K562 (cell line): ENCODE measurements around the gene GABARAP. TPM values are rescaled to one million over a fixed set of nuclear protein-coding genes. Genes with fewer than 3 reads are reported as not detected.

Source experiments
- ARID1B ChIP-seq: fragments of 450-650 bp; IDR thresholded peaks from 2 replicates; pipeline ENCODE4 v1.6.1; 2016; ENCODE audit warnings: antibody characterized with exemption, mild to moderate bottlenecking, inconsistent platforms
- ATF1 ChIP-seq, 2 experiments: fragments of 450-650 bp in 1 of 2; IDR thresholded peaks; 2 replicates each; pipeline ENCODE4 v1.6.1; 2016; ENCODE audit warnings: missing compliant biosample characterization in 1 of 2, missing genetic modification characterization in 1 of 2
- ATF7 ChIP-seq: fragments of 450-650 bp; IDR thresholded peaks from 2 replicates; pipeline ENCODE4 v1.7.1; 2014; ENCODE audit warnings: mild to moderate bottlenecking, moderate library complexity
- CBX8 ChIP-seq: fragments of 200-600 bp; sonication (generic); IDR thresholded peaks from 2 replicates; pipeline ENCODE4 v1.6.1; 2012; ENCODE audit warnings: borderline replicate concordance, mixed run types, low read depth, mild to moderate bottlenecking, moderate library complexity, mixed read lengths, low read length, control low read depth, inconsistent platforms; ENCODE audit not compliant: poor library complexity, severe bottlenecking; ENCODE audit errors: extremely low read depth
- COPS2 ChIP-seq: fragments of 450-650 bp; conservative IDR thresholded peaks from 2 replicates; pipeline ENCODE4 v1.6.1; 2016; ENCODE audit warnings: mild to moderate bottlenecking, moderate library complexity
- CSDE1 ChIP-seq, 2 experiments: fragments of 450-650 bp; IDR thresholded peaks; 2 replicates each; pipeline ENCODE4 v1.6.1; 2016; ENCODE audit warnings: mild to moderate bottlenecking in 1 of 2
- ERF ChIP-seq: fragments of 450-650 bp; formaldehyde crosslinking; IDR thresholded peaks from 2 replicates; pipeline ENCODE4 v1.4.0; 2020; ENCODE audit warnings: mild to moderate bottlenecking, mixed read lengths
- HNRNPH1 ChIP-seq: fragments of 200-400 bp; formaldehyde crosslinking; optimal IDR thresholded peaks from 2 replicates; pipeline ENCODE3; 2017; ENCODE audit warnings: low read depth, mild to moderate bottlenecking, low read length, moderate library complexity
- JUNB ChIP-seq: fragments of 450-650 bp; formaldehyde crosslinking; conservative IDR thresholded peaks from 2 replicates; pipeline ENCODE4 v1.4.0; 2020; ENCODE audit warnings: mild to moderate bottlenecking
- KDM5B ChIP-seq: fragments of 200-600 bp; sonication (generic); IDR thresholded peaks from 2 replicates; pipeline ENCODE4 v1.6.1; 2012; ENCODE audit warnings: low read depth, mild to moderate bottlenecking, moderate library complexity, low read length, control low read depth, inconsistent platforms; ENCODE audit not compliant: insufficient replicate concordance
- LEF1 ChIP-seq: fragments of 450-650 bp; IDR thresholded peaks from 2 replicates; pipeline ENCODE4 v1.6.1; 2016; ENCODE audit warnings: mild to moderate bottlenecking
- PURB ChIP-seq: sonication (generic); formaldehyde crosslinking; IDR thresholded peaks from 2 replicates; pipeline ENCODE4 v1.9.0; 2021; ENCODE audit warnings: low read depth, mild to moderate bottlenecking, missing genetic modification reagents
- RFX7 ChIP-seq: fragments of 250-450 bp; sonication (Bioruptor Pico); IDR thresholded peaks from 2 replicates; pipeline ENCODE4 v1.5.1; 2021; ENCODE audit warnings: mild to moderate bottlenecking
- XRCC4 ChIP-seq: IDR thresholded peaks from one replicate; pipeline ENCODE4 v1.6.1; 2011; ENCODE audit not compliant: insufficient read depth, insufficient read length; ENCODE audit errors: extremely low read depth
- ZNF668 ChIP-seq: fragments of 250-450 bp; sonication (Bioruptor Pico); IDR thresholded peaks from 2 replicates; pipeline ENCODE4 v1.8.0; 2022; ENCODE audit warnings: mild to moderate bottlenecking, inconsistent platforms
- polyA plus RNA-seq, 8 experiments: library from polyadenylated mRNA; depleted of rRNA in 4 of 8; stranded (reverse) in 5 of 8; unstranded in 3 of 8; fragments of >200 nt; fragmentation: Nextera tagmentation in 2 of 8; fragmentation: Illumina TruSeq in 1 of 8; extraction: Ambion mirVana in 2 of 8; extraction: Trizol in 1 of 8; gene quantifications; 2 replicates each; pipeline versions ENCODE4 v1.2.1 to v1.2.3, GENCODE V29; 2011 to 2014; ENCODE audit warnings: inconsistent platforms in 1 of 8, missing spikeins in 1 of 8
- total RNA-seq, 7 experiments: library from RNA; depleted of rRNA in 6 of 7; stranded (reverse); fragments of >200 nt in 6 of 7; fragmentation: Illumina TruSeq in 2 of 7; extraction: Trizol in 2 of 7; gene quantifications; 2 replicates each; pipeline versions ENCODE4 v1.2.1 to v1.2.3, GENCODE V29; 2011 to 2021; ENCODE audit warnings: low replicate concordance in 1 of 7
- TF ChIP-seq, protein P1 (sequence below): fragments of 450-650 bp; IDR thresholded peaks from 2 replicates; pipeline ENCODE4 v1.6.1; 2018; ENCODE audit not compliant: partially characterized antibody
- TF ChIP-seq, protein P2 (sequence below): sonication (generic); formaldehyde crosslinking; IDR thresholded peaks from 2 replicates; pipeline ENCODE4 v1.8.1; 2023; ENCODE audit warnings: mild to moderate bottlenecking, missing genetic modification reagents
- TF ChIP-seq, protein P3 (sequence below): fragments of 450-650 bp; IDR thresholded peaks from 2 replicates; pipeline ENCODE4 v1.7.0; 2016; ENCODE audit warnings: borderline replicate concordance

The GABARAP gene
- total and polyA plus RNA-seq, 9 of the 15 experiments (the other 6 are each of a cell fraction or from before 2014, with no cell fraction given), result 47.5 to 373 (median 152) TPM

DNA sequence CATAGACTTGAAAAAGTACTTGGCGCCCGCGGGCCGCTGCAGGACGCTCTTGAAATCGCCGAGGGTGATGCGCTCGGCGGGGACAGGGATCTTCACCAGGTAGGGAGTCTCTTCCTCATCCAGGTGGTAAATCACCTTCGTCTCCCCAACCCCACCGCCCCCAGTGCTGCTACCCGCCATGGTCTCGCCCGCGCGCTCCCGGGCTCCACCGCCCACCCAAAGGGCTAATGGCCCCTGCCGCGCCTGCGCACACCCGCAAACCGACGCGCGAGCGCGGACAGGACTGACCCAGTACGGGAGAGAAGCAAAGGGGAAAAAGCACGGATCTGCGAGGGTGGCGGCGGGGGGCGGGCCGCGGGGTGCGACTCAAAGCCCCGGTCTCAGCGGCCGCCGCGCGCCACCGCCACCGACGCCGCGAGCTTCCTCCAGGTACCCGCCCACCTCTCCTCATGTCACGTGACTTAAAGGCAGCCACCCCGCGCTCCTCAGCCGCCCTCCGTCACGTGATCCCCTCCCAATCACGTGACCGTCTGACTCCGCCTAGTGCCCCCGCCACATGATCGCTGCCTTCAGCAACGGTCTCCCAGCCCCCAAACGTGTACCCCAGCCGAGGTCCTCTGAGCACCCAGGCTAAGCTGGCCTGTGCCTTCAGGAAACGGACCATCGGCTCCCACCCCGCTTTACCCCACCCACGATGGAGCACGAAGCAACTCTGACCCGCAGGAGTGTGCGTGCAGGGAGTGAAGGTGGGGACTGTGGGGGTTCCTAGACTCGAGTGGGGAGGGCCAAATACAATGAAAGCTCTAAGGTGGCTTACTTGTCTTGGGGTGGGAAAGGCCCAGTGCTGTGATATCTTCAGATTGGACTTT lies 7.9 kb downstream of the GABARAP start, which contains the start of gene DVL2 (continued):
- 0 out of 2 replicates have a peak, but pooled peaks have one; percentile 12 for TF ChIP-seq JUNB (CRISPR knock-in tag)
- TF ChIP-seq, protein P1, sequence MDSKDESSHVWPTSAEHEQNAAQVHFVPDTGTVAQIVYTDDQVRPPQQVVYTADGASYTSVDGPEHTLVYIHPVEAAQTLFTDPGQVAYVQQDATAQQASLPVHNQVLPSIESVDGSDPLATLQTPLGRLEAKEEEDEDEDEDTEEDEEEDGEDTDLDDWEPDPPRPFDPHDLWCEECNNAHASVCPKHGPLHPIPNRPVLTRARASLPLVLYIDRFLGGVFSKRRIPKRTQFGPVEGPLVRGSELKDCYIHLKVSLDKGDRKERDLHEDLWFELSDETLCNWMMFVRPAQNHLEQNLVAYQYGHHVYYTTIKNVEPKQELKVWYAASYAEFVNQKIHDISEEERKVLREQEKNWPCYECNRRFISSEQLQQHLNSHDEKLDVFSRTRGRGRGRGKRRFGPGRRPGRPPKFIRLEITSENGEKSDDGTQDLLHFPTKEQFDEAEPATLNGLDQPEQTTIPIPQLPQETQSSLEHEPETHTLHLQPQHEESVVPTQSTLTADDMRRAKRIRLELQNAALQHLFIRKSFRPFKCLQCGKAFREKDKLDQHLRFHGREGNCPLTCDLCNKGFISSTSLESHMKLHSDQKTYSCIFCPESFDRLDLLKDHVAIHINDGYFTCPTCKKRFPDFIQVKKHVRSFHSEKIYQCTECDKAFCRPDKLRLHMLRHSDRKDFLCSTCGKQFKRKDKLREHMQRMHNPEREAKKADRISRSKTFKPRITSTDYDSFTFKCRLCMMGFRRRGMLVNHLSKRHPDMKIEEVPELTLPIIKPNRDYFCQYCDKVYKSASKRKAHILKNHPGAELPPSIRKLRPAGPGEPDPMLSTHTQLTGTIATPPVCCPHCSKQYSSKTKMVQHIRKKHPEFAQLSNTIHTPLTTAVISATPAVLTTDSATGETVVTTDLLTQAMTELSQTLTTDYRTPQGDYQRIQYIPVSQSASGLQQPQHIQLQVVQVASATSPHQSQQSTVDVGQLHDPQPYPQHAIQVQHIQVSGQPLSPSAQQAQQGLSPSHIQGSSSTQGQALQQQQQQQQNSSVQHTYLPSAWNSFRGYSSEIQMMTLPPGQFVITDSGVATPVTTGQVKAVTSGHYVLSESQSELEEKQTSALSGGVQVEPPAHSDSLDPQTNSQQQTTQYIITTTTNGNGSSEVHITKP, result peak; percentile 96
- TF ChIP-seq LEF1, result peak; percentile 77
- TF ChIP-seq, protein P2, sequence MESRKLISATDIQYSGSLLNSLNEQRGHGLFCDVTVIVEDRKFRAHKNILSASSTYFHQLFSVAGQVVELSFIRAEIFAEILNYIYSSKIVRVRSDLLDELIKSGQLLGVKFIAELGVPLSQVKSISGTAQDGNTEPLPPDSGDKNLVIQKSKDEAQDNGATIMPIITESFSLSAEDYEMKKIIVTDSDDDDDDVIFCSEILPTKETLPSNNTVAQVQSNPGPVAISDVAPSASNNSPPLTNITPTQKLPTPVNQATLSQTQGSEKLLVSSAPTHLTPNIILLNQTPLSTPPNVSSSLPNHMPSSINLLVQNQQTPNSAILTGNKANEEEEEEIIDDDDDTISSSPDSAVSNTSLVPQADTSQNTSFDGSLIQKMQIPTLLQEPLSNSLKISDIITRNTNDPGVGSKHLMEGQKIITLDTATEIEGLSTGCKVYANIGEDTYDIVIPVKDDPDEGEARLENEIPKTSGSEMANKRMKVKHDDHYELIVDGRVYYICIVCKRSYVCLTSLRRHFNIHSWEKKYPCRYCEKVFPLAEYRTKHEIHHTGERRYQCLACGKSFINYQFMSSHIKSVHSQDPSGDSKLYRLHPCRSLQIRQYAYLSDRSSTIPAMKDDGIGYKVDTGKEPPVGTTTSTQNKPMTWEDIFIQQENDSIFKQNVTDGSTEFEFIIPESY (CRISPR knock-in tag), result no peak
- TF ChIP-seq COPS2, result no peak
- no peak for TF ChIP-seq CBX8
- peak; percentile 62 for TF ChIP-seq KDM5B
- TF ChIP-seq ARID1B, result no peak
- TF ChIP-seq, protein P3, sequence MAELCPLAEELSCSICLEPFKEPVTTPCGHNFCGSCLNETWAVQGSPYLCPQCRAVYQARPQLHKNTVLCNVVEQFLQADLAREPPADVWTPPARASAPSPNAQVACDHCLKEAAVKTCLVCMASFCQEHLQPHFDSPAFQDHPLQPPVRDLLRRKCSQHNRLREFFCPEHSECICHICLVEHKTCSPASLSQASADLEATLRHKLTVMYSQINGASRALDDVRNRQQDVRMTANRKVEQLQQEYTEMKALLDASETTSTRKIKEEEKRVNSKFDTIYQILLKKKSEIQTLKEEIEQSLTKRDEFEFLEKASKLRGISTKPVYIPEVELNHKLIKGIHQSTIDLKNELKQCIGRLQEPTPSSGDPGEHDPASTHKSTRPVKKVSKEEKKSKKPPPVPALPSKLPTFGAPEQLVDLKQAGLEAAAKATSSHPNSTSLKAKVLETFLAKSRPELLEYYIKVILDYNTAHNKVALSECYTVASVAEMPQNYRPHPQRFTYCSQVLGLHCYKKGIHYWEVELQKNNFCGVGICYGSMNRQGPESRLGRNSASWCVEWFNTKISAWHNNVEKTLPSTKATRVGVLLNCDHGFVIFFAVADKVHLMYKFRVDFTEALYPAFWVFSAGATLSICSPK, result no peak
- TF ChIP-seq ATF7, result peak; percentile 57; the same call in 1 of the 2 replicates
- TF ChIP-seq HNRNPH1, result no peak
- TF ChIP-seq ZNF668 (CRISPR knock-in tag), result no peak
- TF ChIP-seq CSDE1 (IDR thresholded peaks at IDR 0.05), result no peak
- no peak for TF ChIP-seq PURB (CRISPR knock-in tag)
- TF ChIP-seq ERF, result peak; percentile 96
- no peak for TF ChIP-seq ATF1 (CRISPR knock-in tag; IDR thresholded peaks at IDR 0.05)
- peak; percentile 45; the same call in 1 of the 2 replicates for TF ChIP-seq ATF1 (tag; IDR thresholded peaks at IDR 0.05)
- no peak for TF ChIP-seq XRCC4
- no peak for TF ChIP-seq RFX7
